ENCODE data around the gene KLHL30.

DNA sequence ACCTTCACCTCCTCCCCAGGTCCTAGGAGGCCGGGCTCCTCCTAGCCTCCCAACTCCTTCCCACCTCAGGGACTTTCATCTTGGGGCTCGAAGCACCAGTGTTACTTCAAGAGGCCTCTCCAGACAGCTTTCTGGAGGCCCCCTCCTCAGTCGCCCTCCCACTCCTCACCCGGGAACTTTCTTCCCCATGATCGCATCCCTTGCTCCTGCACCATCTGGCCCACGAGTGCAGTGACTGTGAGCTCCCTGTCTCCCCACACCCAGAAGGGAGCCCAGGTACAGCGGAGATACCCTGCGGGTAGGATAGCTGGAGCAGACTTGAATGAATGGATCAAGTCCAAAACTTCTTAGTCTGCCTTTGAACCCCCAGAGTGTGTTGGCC lies 26.4 kb downstream of the KLHL30 start:
- TF ChIP-seq POLR2A (IDR thresholded peaks at IDR 0.05; ENCODE audit: low read length) (no peak), GATA1 (IDR thresholded peaks at IDR 0.05; ENCODE audit: low read depth, low read length) (no peak)
